Lower leg skin (tissue), 4 donors: ENCODE results near the gene ZNF324. TPM values are rescaled to one million over a fixed set of nuclear protein-coding genes. Genes with fewer than 3 reads are reported as not detected.

Experiments used
- DNase-seq, 2 donors: peaks; one replicate each; pipeline ENCODE4 v3.0.0-alpha.2; 2019; ENCODE audit warnings: low spot score in 2 of 2
- H3K4me3 ChIP-seq: fragments of 200-600 bp; sonication (generic); 2 replicates; pipeline ENCODE4 v1.5.1; 2017; ENCODE audit warnings: mild to moderate bottlenecking, low read depth; ENCODE audit not compliant: poor library complexity, severe bottlenecking
- POLR2A ChIP-seq, 2 donors: fragments of 450-650 bp; IDR thresholded peaks; one replicate each; pipeline ENCODE4 v1.6.1; 2016 to 2017; ENCODE audit warnings: antibody characterized with exemption in 2 of 2, mild to moderate bottlenecking in 1 of 2, moderate library complexity in 1 of 2
- WGBS, 2 donors: methylation state at CpG; one replicate each; pipeline ENCODE4 v1.1.5; 2018; 5-methylcytosine and 5-hydroxymethylcytosine counted together
- intact Hi-C: fragments of 100-400 bp; cut with DNase I; formaldehyde crosslinking; loops from one replicate; pipeline ENCODE4 v1.15.0; 2023; ENCODE audit warnings: low total_unique reads
- total RNA-seq, 4 donors: library from RNA; depleted of rRNA; stranded (reverse); fragments of >200 nt; gene quantifications; one replicate each; pipeline ENCODE4 v1.1.0, GENCODE V29; 2016
- TF ChIP-seq, protein P1 (sequence below), 3 donors: fragments of 450-650 bp; IDR thresholded peaks; one replicate each; pipeline ENCODE4 v1.5.1; 2016; ENCODE audit warnings: antibody characterized with exemption in 3 of 3, mild to moderate bottlenecking in 3 of 3, moderate library complexity in 2 of 3

The ZNF324 gene
- total RNA-seq, 4 donors from 2014 or later, result 23.3 to 32.0 (median 29.4) TPM

DNA sequence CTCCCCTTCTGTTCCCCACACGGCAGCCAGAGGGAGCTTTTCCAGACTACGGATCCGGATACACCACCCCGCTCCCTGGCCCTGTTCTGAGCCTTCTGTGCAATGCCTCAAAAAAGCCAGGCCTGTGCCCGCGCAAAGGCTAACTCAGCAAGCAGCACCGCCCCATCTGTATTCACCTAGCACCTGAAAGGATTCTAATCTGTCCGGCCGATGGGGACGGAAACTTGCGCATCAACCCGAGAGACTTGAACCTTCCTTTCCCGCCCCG is 52.1 kb downstream of the ZNF324 start:
- peak in 1 of 2 donors; percentile 90 for DNase-seq
- H3K4me3 ChIP-seq, result peak overlapping the region; percentile 78
- WGBS, 2 donors, result 0 to 1% methylated on average over 14 of the region's 14 CpGs
- no peak for TF ChIP-seq POLR2A (IDR thresholded peaks at IDR 0.05)
- TF ChIP-seq, protein P1, sequence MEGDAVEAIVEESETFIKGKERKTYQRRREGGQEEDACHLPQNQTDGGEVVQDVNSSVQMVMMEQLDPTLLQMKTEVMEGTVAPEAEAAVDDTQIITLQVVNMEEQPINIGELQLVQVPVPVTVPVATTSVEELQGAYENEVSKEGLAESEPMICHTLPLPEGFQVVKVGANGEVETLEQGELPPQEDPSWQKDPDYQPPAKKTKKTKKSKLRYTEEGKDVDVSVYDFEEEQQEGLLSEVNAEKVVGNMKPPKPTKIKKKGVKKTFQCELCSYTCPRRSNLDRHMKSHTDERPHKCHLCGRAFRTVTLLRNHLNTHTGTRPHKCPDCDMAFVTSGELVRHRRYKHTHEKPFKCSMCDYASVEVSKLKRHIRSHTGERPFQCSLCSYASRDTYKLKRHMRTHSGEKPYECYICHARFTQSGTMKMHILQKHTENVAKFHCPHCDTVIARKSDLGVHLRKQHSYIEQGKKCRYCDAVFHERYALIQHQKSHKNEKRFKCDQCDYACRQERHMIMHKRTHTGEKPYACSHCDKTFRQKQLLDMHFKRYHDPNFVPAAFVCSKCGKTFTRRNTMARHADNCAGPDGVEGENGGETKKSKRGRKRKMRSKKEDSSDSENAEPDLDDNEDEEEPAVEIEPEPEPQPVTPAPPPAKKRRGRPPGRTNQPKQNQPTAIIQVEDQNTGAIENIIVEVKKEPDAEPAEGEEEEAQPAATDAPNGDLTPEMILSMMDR (IDR thresholded peaks at IDR 0.05), result peak in 1 of 3 donors; percentile 28
- intact Hi-C loops, result no loop called here

DNA sequence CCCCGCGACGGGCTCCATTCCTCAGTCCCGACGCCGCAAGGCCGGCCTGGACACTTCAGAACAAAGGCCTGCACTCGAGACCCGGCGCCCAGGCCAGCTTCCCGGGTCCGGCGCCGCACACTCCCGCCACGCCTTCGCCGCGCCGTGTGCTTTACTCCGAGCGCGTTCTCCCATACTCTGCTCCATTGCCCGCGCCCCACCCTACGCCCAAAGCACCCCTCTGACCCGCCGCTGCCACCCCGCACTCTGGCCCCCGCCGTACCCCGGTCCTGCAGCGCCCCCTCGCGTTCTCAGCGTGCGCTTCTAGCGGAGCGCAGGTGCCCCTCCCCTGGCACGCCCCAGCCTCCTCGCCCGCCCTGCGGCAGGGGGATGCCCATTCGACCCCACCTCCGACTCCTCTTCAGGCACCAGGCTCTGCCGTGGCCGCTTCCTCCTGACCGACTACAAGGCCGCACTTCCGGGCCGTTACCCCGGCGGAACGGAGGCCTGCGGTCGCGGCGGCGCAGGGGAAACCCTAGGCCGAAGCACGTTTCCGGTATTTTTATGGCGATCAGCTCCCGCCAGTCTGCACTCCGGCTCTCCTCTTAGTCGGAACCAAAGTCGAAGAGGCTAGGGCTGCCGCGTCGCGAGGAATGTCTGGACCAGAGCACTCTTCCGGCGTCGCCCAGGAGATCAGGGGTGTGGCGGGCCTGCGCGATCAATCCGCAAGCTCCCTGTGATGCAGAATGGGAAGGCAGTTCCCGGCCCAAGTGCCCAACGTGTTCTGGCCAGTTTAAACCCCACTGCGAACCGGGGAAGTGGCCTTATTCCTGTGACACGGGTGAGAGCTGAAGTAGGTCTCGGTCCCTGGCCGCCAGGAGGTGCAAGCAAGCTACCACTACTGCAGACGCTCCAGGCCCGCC is 52.7 kb downstream of the ZNF324 start, which contains the start of gene ZBTB45:
Gene ZBTB45 (minus strand): TSS at position 456 of the 902 bp plus-strand sequence. CDS start 2,137 bp downstream, outside the sequence.
- WGBS, 2 donors, result 0 to 1% methylated on average over 27 to 80 of the region's 87 CpGs
- intact Hi-C loops, result no loop called here
- peak; percentile 91 to 98 for DNase-seq
- H3K4me3 ChIP-seq, result peak within 1 kb of the TSS; percentile 78
- TF ChIP-seq, protein P1 (IDR thresholded peaks at IDR 0.05), result peak in 1 of 3 donors; percentile 73
- no peak for TF ChIP-seq POLR2A (IDR thresholded peaks at IDR 0.05)

DNA sequence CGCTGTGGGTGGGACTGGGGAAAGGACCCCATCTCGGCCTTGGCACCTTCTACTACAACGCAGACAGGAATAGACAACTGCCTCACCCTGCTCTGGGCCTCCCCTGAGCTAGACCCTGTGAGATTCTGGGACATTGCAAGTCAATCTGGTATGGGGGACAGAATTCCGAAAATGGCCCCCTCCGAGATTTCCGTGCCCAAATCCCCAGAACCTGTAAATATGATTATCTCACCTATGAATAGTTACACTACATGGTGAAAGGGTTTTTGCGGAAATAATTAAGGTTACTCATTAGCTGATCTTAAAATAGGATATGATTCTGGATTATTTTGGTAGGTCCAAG is 53.3 kb downstream of the ZNF324 start:
- intact Hi-C loops, result no loop called here
- 8 to 11% methylated on average over 7 of the region's 7 CpGs for WGBS, 2 donors
- DNase-seq, result no peak
- TF ChIP-seq POLR2A (IDR thresholded peaks at IDR 0.05), result no peak
- TF ChIP-seq, protein P1 (IDR thresholded peaks at IDR 0.05), result no peak
- H3K4me3 ChIP-seq, result peak overlapping the region; percentile 78

DNA sequence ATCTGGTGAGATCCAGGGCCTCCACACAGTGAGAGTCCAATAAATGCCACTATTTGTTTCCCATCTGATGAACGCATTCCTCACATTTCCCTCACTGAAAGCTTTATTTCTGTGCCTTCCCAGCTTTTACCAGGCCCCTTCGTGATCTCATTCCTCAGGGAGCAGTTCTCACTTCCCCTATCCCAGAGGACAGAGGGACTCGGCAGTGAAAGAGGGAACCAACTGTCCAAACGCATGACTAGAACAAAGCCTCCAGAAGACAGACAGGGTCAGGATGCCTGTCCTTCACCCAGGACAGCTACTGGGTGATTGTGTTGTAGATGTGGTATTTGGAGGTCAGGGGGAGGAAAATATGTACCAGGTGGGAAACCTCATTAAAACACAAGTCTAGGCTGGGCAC is 54.8 kb downstream of the ZNF324 start:
- H3K4me3 ChIP-seq, result no peak overlapping the region
- intact Hi-C loops, result no loop called here
- 67 to 69% methylated on average over 4 of the region's 4 CpGs for WGBS, 2 donors
- TF ChIP-seq POLR2A (IDR thresholded peaks at IDR 0.05), result no peak
- TF ChIP-seq, protein P1 (IDR thresholded peaks at IDR 0.05), result no peak
- DNase-seq, result no peak

DNA sequence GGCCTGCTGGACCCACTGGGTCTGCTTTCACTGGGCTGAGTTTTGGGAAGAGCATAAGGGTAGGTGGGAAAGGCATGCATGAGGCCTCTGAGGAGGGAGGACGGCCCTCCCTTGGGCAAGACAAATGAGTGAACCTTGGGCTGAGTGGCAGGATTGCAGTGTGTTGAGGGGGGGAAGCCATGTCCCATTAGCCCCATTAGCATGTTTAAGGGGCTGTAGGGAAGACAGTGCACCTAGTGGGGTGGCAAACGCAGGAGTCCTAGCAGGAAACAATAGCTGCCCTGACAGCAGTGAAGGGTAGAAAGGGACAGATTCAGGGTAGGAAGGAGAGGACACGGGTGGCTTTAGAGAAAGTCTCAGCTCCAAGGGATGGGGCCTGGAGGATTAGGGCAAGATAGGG is 55.8 kb downstream of the ZNF324 start:
- TF ChIP-seq POLR2A (IDR thresholded peaks at IDR 0.05), result no peak
- TF ChIP-seq, protein P1 (IDR thresholded peaks at IDR 0.05), result no peak
- 79 to 87% methylated on average over 3 of the region's 3 CpGs for WGBS, 2 donors
- DNase-seq, result no peak
- H3K4me3 ChIP-seq, result no peak overlapping the region
- intact Hi-C loops, result no loop called here

Other genes starting within 250 kb of the ZNF324 start
- 10 to 100 TPM; 34.2 to 55.1 (median 43.3) TPM for gene ZNF544, start 238.2 kb upstream of the ZNF324 start, total RNA-seq
- gene ZNF8, start 188.1 kb upstream of the ZNF324 start, total RNA-seq, result 10 to 100 TPM in 1 of 4 donors, 1 to 10 TPM in 3; 3.0 to 12.8 (median 8.9) TPM
- 10 to 100 TPM; 23.3 to 50.1 (median 33.4) TPM for gene ERVK3-1, start 161.7 kb upstream of the ZNF324 start, total RNA-seq
- 1 to 10 TPM; 4.8 to 7.7 (median 5.4) TPM for gene ZSCAN22, start 140.1 kb upstream of the ZNF324 start, total RNA-seq
- 10 to 100 TPM in 2 of 4 donors, 1 to 10 TPM in 2; 4.8 to 16.8 (median 9.2) TPM for gene A1BG, start 113.6 kb upstream of the ZNF324 start, total RNA-seq
- 1 to 10 TPM; 1.4 to 3.1 (median 1.5) TPM for gene ZNF497, start 104.3 kb upstream of the ZNF324 start, total RNA-seq
- 10 to 100 TPM in 2 of 4 donors, 1 to 10 TPM in 2; 4.7 to 12.0 (median 8.5) TPM for gene ZNF837, start 86.0 kb upstream of the ZNF324 start, total RNA-seq
- gene RPS5, start 79.8 kb upstream of the ZNF324 start, total RNA-seq, result 1,000 to 10,000 TPM; 1,758 to 2,840 (median 2,497) TPM
- gene RNF225, start 71.4 kb upstream of the ZNF324 start, total RNA-seq, result 10 to 100 TPM; 30.4 to 62.7 (median 42.7) TPM
- 10 to 100 TPM; 16.9 to 28.6 (median 23.4) TPM for gene ZNF584, start 58.4 kb upstream of the ZNF324 start, total RNA-seq
- 1 to 10 TPM; 2.2 to 4.5 (median 2.8) TPM for gene ZNF132, start 26.9 kb upstream of the ZNF324 start, total RNA-seq
- gene ZNF324B, start 15.5 kb upstream of the ZNF324 start, total RNA-seq, result 10 to 100 TPM; 15.4 to 21.2 (median 16.6) TPM
- gene ZNF446, start 9.3 kb downstream of the ZNF324 start, total RNA-seq, result 10 to 100 TPM; 14.7 to 29.8 (median 22.8) TPM
- gene SLC27A5, start 44.9 kb downstream of the ZNF324 start, total RNA-seq, result 10 to 100 TPM in 1 of 4 donors, 1 to 10 TPM in 3; 4.8 to 11.7 (median 8.1) TPM
- gene ZBTB45, start 52.7 kb downstream of the ZNF324 start, total RNA-seq, result 10 to 100 TPM; 13.3 to 30.5 (median 18.4) TPM
- 100 to 1,000 TPM; 225 to 412 (median 265) TPM for gene TRIM28, start 77.0 kb downstream of the ZNF324 start, total RNA-seq
- gene CHMP2A, start 88.0 kb downstream of the ZNF324 start, total RNA-seq, result 100 to 1,000 TPM; 104 to 129 (median 118) TPM
- 10 to 100 TPM; 14.8 to 37.0 (median 23.6) TPM for gene UBE2M, start 91.5 kb downstream of the ZNF324 start, total RNA-seq
- 10 to 100 TPM; 14.8 to 34.7 (median 27.6) TPM for gene MZF1, start 106.3 kb downstream of the ZNF324 start, total RNA-seq